GM12878 (cell line): ENCODE results near the gene TDRD12.

ENCODE experiments used
- BMI1 ChIP-seq: fragments of 450-650 bp; IDR thresholded peaks from 2 replicates; pipeline ENCODE4 v1.6.1; 2016; ENCODE audit warnings: mild to moderate bottlenecking, moderate library complexity, borderline replicate concordance
- TF ChIP-seq, protein P1 (sequence below): IDR thresholded peaks from 2 replicates; pipeline ENCODE4 v1.6.1; 2012; ENCODE audit warnings: low read depth, low read length, improper control_type of control experiment

DNA sequence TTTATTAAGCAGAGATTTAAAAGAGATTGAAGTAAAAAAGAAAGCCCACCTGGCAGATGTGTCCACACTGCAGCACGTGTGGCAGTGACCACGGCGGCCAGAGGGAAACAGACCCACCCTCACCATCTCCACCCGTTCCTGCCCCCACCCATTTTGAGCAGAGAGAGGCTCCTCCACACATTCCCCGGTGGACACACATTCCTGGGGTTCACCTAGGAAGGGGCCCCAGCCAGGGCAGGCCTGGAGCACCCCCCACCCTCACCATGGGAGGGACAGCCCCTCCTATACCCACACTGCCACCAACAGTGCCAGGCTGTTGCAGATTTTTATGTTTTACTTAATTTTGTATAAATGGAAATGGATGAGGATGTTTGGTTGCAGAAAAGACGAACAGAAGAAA is 95.1 kb downstream of the TDRD12 start:
- no peak for TF ChIP-seq BMI1
- TF ChIP-seq, protein P1, sequence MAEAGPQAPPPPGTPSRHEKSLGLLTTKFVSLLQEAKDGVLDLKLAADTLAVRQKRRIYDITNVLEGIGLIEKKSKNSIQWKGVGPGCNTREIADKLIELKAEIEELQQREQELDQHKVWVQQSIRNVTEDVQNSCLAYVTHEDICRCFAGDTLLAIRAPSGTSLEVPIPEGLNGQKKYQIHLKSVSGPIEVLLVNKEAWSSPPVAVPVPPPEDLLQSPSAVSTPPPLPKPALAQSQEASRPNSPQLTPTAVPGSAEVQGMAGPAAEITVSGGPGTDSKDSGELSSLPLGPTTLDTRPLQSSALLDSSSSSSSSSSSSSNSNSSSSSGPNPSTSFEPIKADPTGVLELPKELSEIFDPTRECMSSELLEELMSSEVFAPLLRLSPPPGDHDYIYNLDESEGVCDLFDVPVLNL: no peak
